HepG2 (cell line): ENCODE results near the gene XRCC2. TPM values are rescaled to one million over a fixed set of nuclear protein-coding genes. Genes with fewer than 3 reads are reported as not detected.

Source experiments
- ATAC-seq: fragments of 200-7000 bp; cut with Tn5 transposase; 3 replicates; pipeline ENCODE4 v1.9.1; 2020; ENCODE audit warnings: mild to moderate bottlenecking, moderate library complexity
- BruUV-seq: library from RNA; stranded (reverse); fragments of 400-500 nt; replicated peaks from 2 replicates; lab custom pipeline; 2021; lab: Mats Ljungman, UMichigan
- CTCF ChIA-PET: fragments of 300-600 bp; formaldehyde crosslinking; extraction: SDS; loops from one replicate; lab custom pipeline; 2021; ENCODE audit warnings: low total read pairs, inconsistent platforms, low intra/inter-chr PET ratio; lab: Yijun Ruan, JAX
- POLR2A ChIA-PET: fragments of 350-600 bp; sonication (Branson Sonifier 250); formaldehyde crosslinking; loops from one replicate; lab custom pipeline; 2020; ENCODE audit warnings: antibody characterized with exemption, inconsistent platforms; lab: Yijun Ruan, JAX
- DNase-seq: peaks from one replicate; pipeline ENCODE4 v3.0.0-alpha.2; 2015; ENCODE audit warnings: low spot score
- FAIRE-seq: peaks from 3 replicates; lab custom pipeline; 2011; peaks lifted over from hg19 to GRCh38; lab: Jason Lieb, UNC
- H2AFZ ChIP-seq: one replicate; pipeline ENCODE4 v1.6.1; 2011; ENCODE audit warnings: low read length, inconsistent platforms
- H3K27ac ChIP-seq: fragments of 300-600 bp; 3 replicates; pipeline ENCODE4 v1.8.0; 2011; ENCODE audit warnings: mixed run types, mild to moderate bottlenecking, mixed read lengths, low read length, inconsistent platforms; ENCODE audit not compliant: insufficient read depth; ENCODE audit errors: extremely low read length
- H3K27me3 ChIP-seq, 2 experiments: fragments of 200-600 bp in 1 of 2; 2 replicates in 1 of 2; 3 replicates in 1 of 2; pipeline versions ENCODE4 v1.6.0 to v1.8.0; 2011; ENCODE audit warnings: low read length in 2 of 2, mild to moderate bottlenecking in 2 of 2, moderate library complexity in 2 of 2, inconsistent platforms in 1 of 2; ENCODE audit not compliant: insufficient read depth in 2 of 2, control insufficient read depth in 1 of 2
- H3K36me3 ChIP-seq, 2 experiments: fragments of 200-600 bp in 1 of 2; replicated peaks in 1 of 2; 2 replicates in 1 of 2; 3 replicates in 1 of 2; pipeline versions ENCODE4 v1.5.1 to v1.8.0; 2011; ENCODE audit warnings: low read length in 2 of 2, inconsistent platforms in 1 of 2; ENCODE audit not compliant: insufficient read depth in 2 of 2, control insufficient read depth in 1 of 2
- H3K4me1 ChIP-seq: 2 replicates; pipeline ENCODE4 v1.5.1; 2012; ENCODE audit warnings: low read length, inconsistent platforms; ENCODE audit not compliant: insufficient read depth
- H3K4me2 ChIP-seq: 2 replicates; pipeline ENCODE4 v1.6.0; 2011; ENCODE audit warnings: low read depth, low read length, inconsistent platforms
- H3K4me3 ChIP-seq, 3 experiments: fragments of 200-600 bp in 1 of 3; sonication (generic), shearing (Covaris generic) in 1 of 3; replicated peaks in 1 of 3; 2 replicates each; pipeline ENCODE4 v1.5.1; 2011 to 2016; ENCODE audit warnings: low read length in 3 of 3, inconsistent platforms in 2 of 3, low read depth in 2 of 3, mild to moderate bottlenecking in 2 of 3, control low read depth in 1 of 3, mixed read lengths in 1 of 3; ENCODE audit not compliant: insufficient read depth in 1 of 3
- H3K79me2 ChIP-seq: one replicate; pipeline ENCODE4 v1.6.1; 2011; ENCODE audit warnings: low read length, inconsistent platforms; ENCODE audit not compliant: insufficient read depth
- H3K9ac ChIP-seq: 2 replicates; pipeline ENCODE4 v1.6.0; 2011; ENCODE audit warnings: mild to moderate bottlenecking, low read depth, low read length, inconsistent platforms; ENCODE audit not compliant: insufficient read depth
- H3K9me3 ChIP-seq: 2 replicates; pipeline ENCODE4 v1.5.1; 2012; ENCODE audit warnings: mild to moderate bottlenecking, low read length
- H4K20me1 ChIP-seq: 2 replicates; pipeline ENCODE4 v1.6.0; 2011; ENCODE audit warnings: inconsistent platforms, mild to moderate bottlenecking, low read length, moderate library complexity; ENCODE audit not compliant: insufficient read depth
- GMEB1 ChIP-seq: sonication (generic); formaldehyde crosslinking; IDR thresholded peaks from 2 replicates; pipeline ENCODE4 v1.5.1; 2020; ENCODE audit warnings: missing genetic modification reagents, mild to moderate bottlenecking, borderline replicate concordance
- NCOR1 ChIP-seq: fragments of 200-600 bp; sonication (generic); IDR thresholded peaks from 2 replicates; pipeline ENCODE4 v1.7.0; 2017; ENCODE audit warnings: antibody characterized with exemption, low read length, borderline replicate concordance
- SNAPC5 ChIP-seq: sonication (generic); formaldehyde crosslinking; IDR thresholded peaks from 2 replicates; pipeline ENCODE4 v1.8.1; 2023; ENCODE audit warnings: mild to moderate bottlenecking, missing genetic modification reagents, borderline replicate concordance
- TEAD2 ChIP-seq: sonication (generic); formaldehyde crosslinking; IDR thresholded peaks from 2 replicates; pipeline ENCODE4 v1.9.0; 2021; ENCODE audit warnings: missing genetic modification reagents
- ZNF407 ChIP-seq: sonication (generic); formaldehyde crosslinking; IDR thresholded peaks from one replicate; pipeline ENCODE4 v1.5.1; 2020; ENCODE audit warnings: mild to moderate bottlenecking, missing genetic modification reagents; ENCODE audit errors: not compliant biosample characterization
- WGBS: methylation state at CpG from one replicate; pipeline ENCODE4 v1.1.6; 2017; ENCODE audit warnings: low lambda C conversion rate; 5-methylcytosine and 5-hydroxymethylcytosine counted together
- in situ Hi-C: cut with HindIII; loops from 2 replicates; pipeline ENCODE4 v1.10.0; 2017; ENCODE audit warnings: low pct_unique_long_range_greater_than_20kb; ENCODE audit not compliant: extremely low pct_ligation_motif_present
- intact Hi-C: fragments of 100-400 bp; cut with micrococcal nuclease; formaldehyde crosslinking; loops from one replicate; pipeline ENCODE4 v1.10.0; 2022; ENCODE audit not compliant: unreplicated experiment
- polyA plus RNA-seq, 8 experiments: library from polyadenylated mRNA; depleted of rRNA in 3 of 8; stranded (reverse) in 7 of 8; unstranded in 1 of 8; fragments of >200 nt; fragmentation: Illumina TruSeq in 4 of 8; extraction: Trizol in 4 of 8; gene quantifications; 2 replicates each; pipeline versions ENCODE4 v1.2.1 to v1.2.3, GENCODE V29; 2011 to 2016; ENCODE audit warnings: low read depth in 4 of 8, missing spikeins in 1 of 8, mixed read lengths in 1 of 8; ENCODE audit not compliant: insufficient read depth in 1 of 8
- total RNA-seq, 5 experiments: library from RNA; depleted of rRNA; stranded (reverse); fragments of >200 nt; fragmentation: Illumina TruSeq; extraction: Trizol; gene quantifications; 2 replicates each; pipeline ENCODE4 v1.2.3, GENCODE V29; 2016; ENCODE audit warnings: low read depth in 1 of 5

The XRCC2 gene
- total and polyA plus RNA-seq, 2 of the 13 experiments (the other 11 are each of a cell fraction or from before 2014, with no cell fraction given), result 3.8 to 14.5 TPM

- in situ Hi-C loops, result no loop called here
- CTCF ChIA-PET, result no interaction called here
- no peak overlapping the region for H3K9ac ChIP-seq
- no peak for TF ChIP-seq SNAPC5 (CRISPR knock-in tag)
- no peak for TF ChIP-seq GMEB1 (CRISPR knock-in tag)
- TF ChIP-seq TEAD2 (CRISPR knock-in tag), result no peak
- no peak for TF ChIP-seq NCOR1
- TF ChIP-seq ZNF407 (CRISPR knock-in tag), result no peak
- H3K79me2 ChIP-seq, result no peaks in the 10 kb centered on the region
- H3K27me3 ChIP-seq, result no peaks in the 10 kb centered on the region
- DNase-seq, result no peak
- H3K27ac ChIP-seq, result no peak overlapping the region
- no peaks in the 10 kb centered on the region for H3K36me3 ChIP-seq
- intact Hi-C loops, result no loop called here
- no peaks in the 10 kb centered on the region for H3K9me3 ChIP-seq
- no peak overlapping the region for H3K4me3 ChIP-seq
- FAIRE-seq, result no peak
- H3K4me2 ChIP-seq, result no peak overlapping the region
- H4K20me1 ChIP-seq, result no peaks in the 10 kb centered on the region
- POLR2A ChIA-PET, result no interaction called here
- H2AFZ ChIP-seq, result no peak overlapping the region
- no TSS peak for BruUV-seq
- no peaks in the 10 kb centered on the region for H3K4me1 ChIP-seq
- WGBS, result 12% methylated on average over 6 of the region's 6 CpGs
- no peak for ATAC-seq
Measured at GRCh38 chr7:152602962-152603361, 73.0 kb downstream of the XRCC2 start.
